Endothelial cell of umbilical vein (primary cell): Measurements from ENCODE around the gene ICE2. TPM values are rescaled to one million over a fixed set of nuclear protein-coding genes. Genes with fewer than 3 reads are reported as not detected.

Experiments used
- BruUV-seq: library from RNA; stranded (reverse); fragments of 400-500 nt; replicated peaks from 2 replicates; lab custom pipeline; 2021; lab: Mats Ljungman, UMichigan
- CTCF ChIA-PET: fragments of 300-600, 350-600 bp; sonication (Branson Sonifier 250); formaldehyde crosslinking; loops from one replicate; lab custom pipeline; 2021; ENCODE audit warnings: antibody characterized with exemption, inconsistent platforms; lab: Charles Lee
- POLR2A ChIA-PET: fragments of 300-600, 350-600 bp; sonication (Branson Sonifier 250); formaldehyde crosslinking; loops from one replicate; lab custom pipeline; 2021; ENCODE audit warnings: antibody characterized with exemption, inconsistent platforms; lab: Charles Lee
- DNase-seq: peaks from one replicate; pipeline ENCODE4 v3.0.0-alpha.2; 2011; ENCODE audit warnings: low read depth, low spot score
- FAIRE-seq: peaks from 2 replicates; lab custom pipeline; 2011; peaks lifted over from hg19 to GRCh38; lab: Jason Lieb, UNC
- H2AFZ ChIP-seq: 2 replicates; pipeline ENCODE4 v1.6.0; 2012; ENCODE audit warnings: low read depth, low read length, control low read depth, inconsistent platforms
- H3K27ac ChIP-seq: 2 replicates; pipeline ENCODE4 v1.5.1; 2011; ENCODE audit warnings: low read depth, mild to moderate bottlenecking, control low read depth, low read length, moderate library complexity; ENCODE audit not compliant: insufficient read depth
- H3K27me3 ChIP-seq, 2 experiments: 2 replicates each; pipeline versions ENCODE4 v1.6.0 to v1.6.1; 2011; ENCODE audit warnings: low read length in 2 of 2, mixed read lengths in 1 of 2; ENCODE audit not compliant: control insufficient read depth in 2 of 2, insufficient read depth in 2 of 2
- H3K36me3 ChIP-seq, 2 experiments: 2 replicates in 1 of 2; 3 replicates in 1 of 2; pipeline ENCODE4 v1.5.1; 2011; ENCODE audit warnings: low read length in 2 of 2, mild to moderate bottlenecking in 1 of 2, moderate library complexity in 1 of 2; ENCODE audit not compliant: control insufficient read depth in 2 of 2, insufficient read depth in 2 of 2; ENCODE audit errors: extremely low read depth in 1 of 2
- H3K4me1 ChIP-seq: 3 replicates; pipeline ENCODE4 v1.5.1; 2011; ENCODE audit warnings: mild to moderate bottlenecking, low read length; ENCODE audit not compliant: control insufficient read depth, insufficient read depth; ENCODE audit errors: extremely low read depth
- H3K4me2 ChIP-seq: 2 replicates; pipeline ENCODE4 v1.6.1; 2011; ENCODE audit warnings: low read length, control low read depth, mixed read lengths; ENCODE audit not compliant: insufficient read depth
- H3K4me3 ChIP-seq, 3 experiments: fragments of 200-600 bp in 1 of 3; sonication (generic), shearing (Covaris generic) in 1 of 3; replicated peaks in 1 of 3; 2 replicates each; pipeline ENCODE4 v1.5.1; 2011 to 2016; ENCODE audit warnings: control low read depth in 3 of 3, low read length in 3 of 3, mild to moderate bottlenecking in 2 of 3, inconsistent platforms in 1 of 3, low read depth in 1 of 3, moderate library complexity in 1 of 3; ENCODE audit not compliant: insufficient read depth in 1 of 3
- H3K79me2 ChIP-seq: 2 replicates; pipeline ENCODE4 v1.6.0; 2012; ENCODE audit warnings: low read length, inconsistent platforms; ENCODE audit not compliant: control insufficient read depth, insufficient read depth
- H3K9ac ChIP-seq: replicated peaks from 2 replicates; pipeline ENCODE3; 2011; ENCODE audit warnings: low read length, control low read depth; ENCODE audit not compliant: insufficient read depth; ENCODE audit errors: extremely low read depth
- H3K9me1 ChIP-seq: replicated peaks from 3 replicates; pipeline ENCODE4 v1.6.0; 2011; ENCODE audit warnings: mild to moderate bottlenecking, low read length; ENCODE audit not compliant: control insufficient read depth, insufficient read depth; ENCODE audit errors: extremely low read depth
- H3K9me3 ChIP-seq: replicated peaks from 2 replicates; pipeline ENCODE4 v1.5.1; 2012; ENCODE audit warnings: low read length, inconsistent platforms; ENCODE audit not compliant: control insufficient read depth, insufficient read depth
- H4K20me1 ChIP-seq: replicated peaks from 2 replicates; pipeline ENCODE3; 2011; ENCODE audit warnings: mild to moderate bottlenecking, low read length; ENCODE audit not compliant: control insufficient read depth, insufficient read depth; ENCODE audit errors: extremely low read depth
- EZH2 ChIP-seq: IDR thresholded peaks from 2 replicates; pipeline ENCODE4 v1.6.1; 2012; ENCODE audit warnings: borderline replicate concordance, low read depth, mild to moderate bottlenecking, moderate library complexity, low read length, inconsistent platforms; ENCODE audit not compliant: severe bottlenecking
- FOS ChIP-seq: IDR thresholded peaks from 2 replicates; pipeline ENCODE4 v1.6.1; 2011; ENCODE audit warnings: mild to moderate bottlenecking, low read length, moderate library complexity, borderline replicate concordance; ENCODE audit not compliant: insufficient read depth
- GATA2 ChIP-seq: IDR thresholded peaks from 2 replicates; pipeline ENCODE4 v1.7.0; 2011; ENCODE audit warnings: low read depth, mild to moderate bottlenecking, moderate library complexity, mixed read lengths, low read length; ENCODE audit not compliant: insufficient read length, insufficient read depth
- JUN ChIP-seq: IDR thresholded peaks from 2 replicates; pipeline ENCODE4 v1.6.1; 2011; ENCODE audit warnings: borderline replicate concordance, low read depth; ENCODE audit not compliant: insufficient read length, insufficient read depth
- MAX ChIP-seq: IDR thresholded peaks from 2 replicates; pipeline ENCODE4 v1.6.1; 2011; ENCODE audit not compliant: insufficient read depth, insufficient read length
- MYC ChIP-seq: IDR thresholded peaks from one replicate; pipeline ENCODE4 v1.6.1; 2011; ENCODE audit warnings: mild to moderate bottlenecking, low read depth, low read length
- POLR2A ChIP-seq: IDR thresholded peaks from 2 replicates; pipeline ENCODE4 v1.6.1; 2012; ENCODE audit warnings: low read depth, mild to moderate bottlenecking, control low read depth, low read length
- POLR2AphosphoS5 ChIP-seq: IDR thresholded peaks from 2 replicates; pipeline ENCODE4 v1.6.1; 2012; ENCODE audit warnings: low read depth, mild to moderate bottlenecking, control low read depth, low read length, moderate library complexity; ENCODE audit not compliant: insufficient read depth
- dilution Hi-C: fragments of 300-500 bp; cut with MboI; formaldehyde crosslinking; loops from one replicate; pipeline ENCODE4 v1.15.0; 2019; ENCODE audit warnings: low sequenced_read_pairs; ENCODE audit not compliant: extremely low pct_ligation_motif_present
- intact Hi-C: fragments of 100-400 bp; cut with micrococcal nuclease; formaldehyde crosslinking; loops from one replicate; pipeline ENCODE4 v1.10.0; 2022
- polyA plus RNA-seq, 4 experiments: library from polyadenylated mRNA; depleted of rRNA in 3 of 4; stranded (reverse) in 3 of 4; unstranded in 1 of 4; fragments of >200 nt; gene quantifications; 2 replicates each; pipeline versions ENCODE4 v1.2.1 to v1.2.3, GENCODE V29; 2011 to 2012; ENCODE audit warnings: missing spikeins in 1 of 4
- total RNA-seq: library from RNA; stranded (reverse); gene quantifications from 2 replicates; pipeline ENCODE4 v1.2.3, GENCODE V29; 2021
- TF ChIP-seq, protein P1 (sequence below), 2 donors: IDR thresholded peaks; 1 replicate in 1 of 2; 2 replicates in 1 of 2; pipeline ENCODE4 v1.5.1; 2011; ENCODE audit warnings: low read length in 2 of 2, mild to moderate bottlenecking in 2 of 2, moderate library complexity in 2 of 2, control low read depth in 1 of 2, inconsistent platforms in 1 of 2, low read depth in 1 of 2; ENCODE audit not compliant: insufficient read depth in 1 of 2; ENCODE audit errors: extremely low read depth in 1 of 2

Gene ICE2
- total and polyA plus RNA-seq, 2 donors (not counting 3 experiments of a cell fraction or from before 2014, with no cell fraction given), result 22.1 to 57.0 TPM

DNA sequence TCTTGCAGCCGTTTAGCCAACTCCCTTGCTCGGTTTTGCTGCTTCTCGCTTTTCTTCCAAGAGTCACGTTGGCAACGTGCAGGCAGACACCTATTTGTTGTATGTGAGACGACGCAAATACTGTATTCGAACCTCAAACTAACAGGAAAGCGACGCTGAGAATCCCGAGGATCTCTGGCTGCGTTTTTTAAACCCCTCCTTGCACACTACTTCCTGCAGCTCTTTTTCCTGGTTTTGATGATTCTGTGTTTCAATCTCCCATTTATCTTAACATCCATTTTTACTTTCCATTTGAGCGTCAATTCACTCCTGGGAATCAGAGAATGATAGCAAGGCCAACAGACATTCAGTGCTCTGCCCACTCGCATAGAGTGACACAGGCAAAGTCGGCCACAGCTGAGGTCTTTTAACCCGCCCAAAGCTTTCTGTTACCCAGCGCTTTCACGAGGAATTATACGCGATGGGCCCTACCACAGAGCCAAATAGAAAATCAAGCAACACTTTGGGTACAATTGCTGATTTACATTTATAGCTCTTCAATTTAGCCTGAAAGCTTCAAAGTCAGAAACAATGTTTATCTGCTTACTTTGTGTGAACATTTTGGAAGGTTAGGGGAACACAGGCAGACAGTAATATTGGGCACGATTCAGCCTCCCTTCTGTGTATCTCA lies 79.6 kb downstream of the ICE2 start:
- dilution Hi-C loops, result no loop called here
- FAIRE-seq (peak; percentile 52), DNase-seq (no peak)
- H3K9me1 ChIP-seq, result no peaks in the 10 kb centered on the region
- peak overlapping the region; percentile 66 for H2AFZ ChIP-seq
- H3K4me1 ChIP-seq, result peaks cover 51% of the 10 kb centered on the region
- peak overlapping the region; percentile 100 for H3K9ac ChIP-seq
- H3K9me3 ChIP-seq, result no peaks in the 10 kb centered on the region
- H4K20me1 ChIP-seq, result no peaks in the 10 kb centered on the region
- H3K4me3 ChIP-seq, result peak overlapping the region in 1 of 3 experiments; percentile 9
- no TSS peak for BruUV-seq
- peaks cover 2 to 6% of the 10 kb centered on the region in 2 experiments for H3K36me3 ChIP-seq
- H3K4me2 ChIP-seq, result peak overlapping the region; percentile 69
- CTCF ChIA-PET, result interaction anchor here (0.8 to 6.3 kb wide), 10 partner anchors 8 to 121 kb away, joined by 3 to 40 read pairs (median 4); no protein-coding TSS in a partner anchor
- intact Hi-C loops, result loop anchor here (5.0 kb wide), 2 partner anchors 37 to 712 kb away; partner anchors contain the start of gene BNIP2
- POLR2A ChIA-PET, result interaction anchor here (0.8 to 1.8 kb wide), 2 partner anchors 29 to 43 kb away, joined by 3 to 5 read pairs; no protein-coding TSS in a partner anchor
- H3K27ac ChIP-seq, result peak overlapping the region; percentile 89
- no peaks in the 10 kb centered on the region for H3K27me3 ChIP-seq
- no peak for TF ChIP-seq POLR2A
- no peak for TF ChIP-seq MAX
- no peak for TF ChIP-seq FOS
- TF ChIP-seq EZH2, result no peak
- TF ChIP-seq POLR2AphosphoS5, result no peak
- TF ChIP-seq, protein P1, sequence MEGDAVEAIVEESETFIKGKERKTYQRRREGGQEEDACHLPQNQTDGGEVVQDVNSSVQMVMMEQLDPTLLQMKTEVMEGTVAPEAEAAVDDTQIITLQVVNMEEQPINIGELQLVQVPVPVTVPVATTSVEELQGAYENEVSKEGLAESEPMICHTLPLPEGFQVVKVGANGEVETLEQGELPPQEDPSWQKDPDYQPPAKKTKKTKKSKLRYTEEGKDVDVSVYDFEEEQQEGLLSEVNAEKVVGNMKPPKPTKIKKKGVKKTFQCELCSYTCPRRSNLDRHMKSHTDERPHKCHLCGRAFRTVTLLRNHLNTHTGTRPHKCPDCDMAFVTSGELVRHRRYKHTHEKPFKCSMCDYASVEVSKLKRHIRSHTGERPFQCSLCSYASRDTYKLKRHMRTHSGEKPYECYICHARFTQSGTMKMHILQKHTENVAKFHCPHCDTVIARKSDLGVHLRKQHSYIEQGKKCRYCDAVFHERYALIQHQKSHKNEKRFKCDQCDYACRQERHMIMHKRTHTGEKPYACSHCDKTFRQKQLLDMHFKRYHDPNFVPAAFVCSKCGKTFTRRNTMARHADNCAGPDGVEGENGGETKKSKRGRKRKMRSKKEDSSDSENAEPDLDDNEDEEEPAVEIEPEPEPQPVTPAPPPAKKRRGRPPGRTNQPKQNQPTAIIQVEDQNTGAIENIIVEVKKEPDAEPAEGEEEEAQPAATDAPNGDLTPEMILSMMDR (IDR thresholded peaks at IDR 0.05; ENCODE audit: extremely low read depth in 1 of 2, insufficient read depth in 1 of 2, low read depth in 1 of 2, low read length in 2 of 2), result no peak
- no peak for TF ChIP-seq GATA2
- no peak for TF ChIP-seq MYC
- no peak for TF ChIP-seq JUN
- peaks cover 34% of the 10 kb centered on the region for H3K79me2 ChIP-seq
